Choroid plexus epithelial cell (primary cell): ENCODE results near the gene PHKA2.

Experiments used
- DNase-seq: peaks from one replicate; pipeline ENCODE4 v3.0.0-alpha.2; 2010; ENCODE audit warnings: low read depth
- H3K4me3 ChIP-seq: 2 replicates; pipeline ENCODE4 v1.5.1; 2011; ENCODE audit warnings: low read depth, mild to moderate bottlenecking, control low read depth, low read length, moderate library complexity
- CTCF ChIP-seq: conservative IDR thresholded peaks from 2 replicates; pipeline ENCODE4 v1.5.1; 2011; ENCODE audit warnings: low read depth, mild to moderate bottlenecking, control low read depth, inconsistent platforms, low read length, moderate library complexity

The PHKA2 gene

GRCh38 chrX:18875256-18875878 is 108.5 kb downstream of the PHKA2 start:
- DNase-seq = no peak
- TF ChIP-seq CTCF = no peak

GRCh38 chrX:18874560-18875255 is 109.2 kb downstream of the PHKA2 start:
- TF ChIP-seq CTCF = no peak
- DNase-seq = no peak
- H3K4me3 ChIP-seq = no peak overlapping the region

More at GRCh38 chrX:18875256-18875878, 108.5 kb downstream of the PHKA2 start:
- H3K4me3 ChIP-seq = no peak overlapping the region

GRCh38 chrX:18873836-18874235 is 110.1 kb downstream of the PHKA2 start:
- H3K4me3 ChIP-seq = no peak overlapping the region
- no peak for TF ChIP-seq CTCF

DNA sequence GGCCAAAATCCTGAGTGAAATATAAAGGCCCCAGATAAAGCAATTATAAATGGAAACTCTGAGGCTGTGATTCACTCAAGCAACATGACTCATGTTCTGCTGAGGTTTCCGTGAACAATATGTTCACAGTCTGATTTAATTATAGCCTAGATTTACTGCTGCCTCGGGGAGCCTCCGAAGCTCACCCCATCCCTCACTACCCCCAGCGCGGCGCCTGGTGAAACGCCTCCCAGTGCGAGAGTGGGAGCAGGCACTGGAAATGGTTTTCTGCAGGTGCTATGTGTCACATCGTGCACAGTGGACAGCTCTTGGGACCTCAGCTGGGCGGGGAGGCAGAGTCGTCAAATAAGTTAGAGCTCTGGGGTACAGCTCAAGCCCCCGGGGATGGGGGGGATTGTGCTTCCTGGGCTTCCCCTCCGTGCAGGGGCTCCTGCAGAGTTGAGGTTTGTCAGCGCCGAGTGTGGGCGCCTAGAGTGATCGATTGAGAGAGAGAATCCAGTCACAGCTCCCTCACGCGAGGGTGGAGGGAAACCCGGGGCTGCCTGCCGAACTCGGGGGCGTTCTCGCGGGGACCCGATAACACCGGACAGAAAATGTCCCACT is 110.6 kb downstream of the PHKA2 start:
- DNase-seq = peak; percentile 72
- no peak for TF ChIP-seq CTCF
- H3K4me3 ChIP-seq = no peak overlapping the region

More at GRCh38 chrX:18873836-18874235, 110.1 kb downstream of the PHKA2 start:
- DNase-seq = no peak

GRCh38 chrX:18872621-18873020 is 111.3 kb downstream of the PHKA2 start:
- DNase-seq = no peak
- TF ChIP-seq CTCF = no peak
- no peak overlapping the region for H3K4me3 ChIP-seq

DNA sequence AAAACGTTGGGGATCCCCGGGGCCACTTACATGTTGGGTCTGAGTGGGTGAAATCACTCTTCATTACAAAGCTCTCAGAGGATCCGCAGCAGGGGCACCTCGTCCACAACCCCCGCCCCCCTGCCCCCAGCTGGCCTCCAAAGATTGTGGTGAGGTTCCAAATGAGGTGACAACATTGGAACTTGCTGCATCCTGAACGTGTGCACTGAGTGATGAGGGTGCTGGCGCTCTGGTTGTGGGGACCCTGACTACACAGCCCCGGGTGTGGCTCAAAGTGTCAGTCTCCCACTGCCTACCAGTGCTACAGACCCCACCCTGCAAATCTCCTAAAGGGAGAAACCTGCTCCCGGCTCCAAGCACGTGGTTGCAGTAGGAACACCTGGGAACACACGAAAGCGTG is 111.9 kb downstream of the PHKA2 start:
- TF ChIP-seq CTCF = no peak
- DNase-seq = no peak
- H3K4me3 ChIP-seq = no peak overlapping the region
